Measurements from ENCODE around the gene FRMD4A.

GRCh38 chr10:14378387-14378960, 47.8 kb upstream of the FRMD4A start:
- TF ChIP-seq CTCF (IDR thresholded peaks at IDR 0.05) (no peak), POLR2A (IDR thresholded peaks at IDR 0.05) (no peak)

Measured in testis (tissue), 2 donors.